ENCODE results near the gene NPFF. TPM values are rescaled to one million over a fixed set of nuclear protein-coding genes. Genes with fewer than 3 reads are reported as not detected.

Gene NPFF
- total RNA-seq, 3 donors from 2014 or later: 0.98 TPM; not detected in 2

GRCh38 chr12:53502983-53503728 lies 4.1 kb downstream of the NPFF start:
- Histone ChIP-seq H3K4me1 (peaks cover 7 to 8% of the 10 kb centered on the region in 2 donors), H3K36me3 (no peaks in the 10 kb centered on the region), H3K27me3 (no peaks in the 10 kb centered on the region), H3K27ac (peak overlapping the region; percentile 99 to 100), H3K4me3 (peak overlapping the region in 1 of 3 donors; percentile 10), H3K9me3 (no peaks in the 10 kb centered on the region)
- TF ChIP-seq CTCF (IDR thresholded peaks at IDR 0.05) (no peak), POLR2AphosphoS5 (IDR thresholded peaks at IDR 0.05) (no peak), POLR2A (IDR thresholded peaks at IDR 0.05) (no peak)
- intact Hi-C loops (cut with DNase I; ENCODE audit: low total_unique reads): no loop called here
- no peak for DNase-seq (ENCODE audit: low spot score in 2 of 2)

- DNase-seq (ENCODE audit: low spot score in 2 of 2): no peak
- peak overlapping the region; percentile 99 to 100 for H3K27ac ChIP-seq
- peak overlapping the region in 2 of 3 donors; percentile 63 to 70 for H3K4me3 ChIP-seq
- no peaks in the 10 kb centered on the region for H3K36me3 ChIP-seq
- no peaks in the 10 kb centered on the region for H3K27me3 ChIP-seq
- H3K9me3 ChIP-seq: no peaks in the 10 kb centered on the region
- intact Hi-C loops (cut with DNase I; ENCODE audit: low total_unique reads): no loop called here
- TF ChIP-seq POLR2AphosphoS5 (IDR thresholded peaks at IDR 0.05): no peak
- no peak for TF ChIP-seq POLR2A (IDR thresholded peaks at IDR 0.05)
- no peak for TF ChIP-seq CTCF (IDR thresholded peaks at IDR 0.05)
- H3K4me1 ChIP-seq: peaks cover 7 to 8% of the 10 kb centered on the region in 2 donors
Measured at GRCh38 chr12:53502331-53502730, 5.0 kb downstream of the NPFF start.

- Histone ChIP-seq H3K4me1 (peaks cover 7 to 8% of the 10 kb centered on the region in 2 donors), H3K36me3 (no peaks in the 10 kb centered on the region), H3K27me3 (no peaks in the 10 kb centered on the region), H3K4me3 (peak overlapping the region; percentile 63 to 70 (median 66)), H3K27ac (peak overlapping the region; percentile 99 to 100), H3K9me3 (no peaks in the 10 kb centered on the region)
- DNase-seq (ENCODE audit: low spot score in 2 of 2): no peak
- intact Hi-C loops (cut with DNase I; ENCODE audit: low total_unique reads): no loop called here
- TF ChIP-seq POLR2AphosphoS5 (IDR thresholded peaks at IDR 0.05): no peak
- TF ChIP-seq POLR2A (IDR thresholded peaks at IDR 0.05): no peak
- no peak for TF ChIP-seq CTCF (IDR thresholded peaks at IDR 0.05)
Measured at GRCh38 chr12:53501615-53502181, 5.6 kb downstream of the NPFF start.

- Histone ChIP-seq H3K27ac (peak within 1 kb of the TSS; percentile 99 to 100), H3K4me1 (peaks cover 7 to 8% of the 10 kb centered on the region in 2 donors), H3K36me3 (no peaks in the 10 kb centered on the region), H3K9me3 (no peaks in the 10 kb centered on the region), H3K27me3 (no peaks in the 10 kb centered on the region), H3K4me3 (peak within 1 kb of the TSS; percentile 63 to 70 (median 66))
- intact Hi-C loops (cut with DNase I; ENCODE audit: low total_unique reads): no loop called here
- TF ChIP-seq POLR2AphosphoS5 (IDR thresholded peaks at IDR 0.05) (peak; percentile 64 to 80 (median 69)), CTCF (IDR thresholded peaks at IDR 0.05) (no peak), POLR2A (IDR thresholded peaks at IDR 0.05) (no peak)
- peak; percentile 100 for DNase-seq (ENCODE audit: low spot score in 2 of 2)
Measured at GRCh38 chr12:53500776-53501614, 6.3 kb downstream of the NPFF start, which contains the start of gene TARBP2. Gene TARBP2, plus strand, starts transcription at chr12:53501283. Its CDS starts 126 bp downstream, at chr12:53501409.
